GM12892 (cell line): ENCODE results near the gene WDR18.

Experiments
- DNase-seq: peaks from one replicate; pipeline ENCODE4 v3.0.0; 2011; ENCODE audit not compliant: insufficient read length
- FAIRE-seq: peaks from 2 replicates; lab custom pipeline; 2011; peaks lifted over from hg19 to GRCh38; lab: Jason Lieb, UNC
- POLR2A ChIP-seq: IDR thresholded peaks from 2 replicates; pipeline ENCODE4 v1.6.1; 2011; ENCODE audit warnings: low read depth, low read length, control low read depth
- POLR2AphosphoS5 ChIP-seq: IDR thresholded peaks from 2 replicates; pipeline ENCODE4 v1.6.1; 2011; ENCODE audit warnings: low read depth, low read length, control low read depth
- TAF1 ChIP-seq: IDR thresholded peaks from 2 replicates; pipeline ENCODE4 v1.6.1; 2011; ENCODE audit warnings: low read depth, mild to moderate bottlenecking, control low read depth, low read length, borderline replicate concordance

The WDR18 gene

DNA sequence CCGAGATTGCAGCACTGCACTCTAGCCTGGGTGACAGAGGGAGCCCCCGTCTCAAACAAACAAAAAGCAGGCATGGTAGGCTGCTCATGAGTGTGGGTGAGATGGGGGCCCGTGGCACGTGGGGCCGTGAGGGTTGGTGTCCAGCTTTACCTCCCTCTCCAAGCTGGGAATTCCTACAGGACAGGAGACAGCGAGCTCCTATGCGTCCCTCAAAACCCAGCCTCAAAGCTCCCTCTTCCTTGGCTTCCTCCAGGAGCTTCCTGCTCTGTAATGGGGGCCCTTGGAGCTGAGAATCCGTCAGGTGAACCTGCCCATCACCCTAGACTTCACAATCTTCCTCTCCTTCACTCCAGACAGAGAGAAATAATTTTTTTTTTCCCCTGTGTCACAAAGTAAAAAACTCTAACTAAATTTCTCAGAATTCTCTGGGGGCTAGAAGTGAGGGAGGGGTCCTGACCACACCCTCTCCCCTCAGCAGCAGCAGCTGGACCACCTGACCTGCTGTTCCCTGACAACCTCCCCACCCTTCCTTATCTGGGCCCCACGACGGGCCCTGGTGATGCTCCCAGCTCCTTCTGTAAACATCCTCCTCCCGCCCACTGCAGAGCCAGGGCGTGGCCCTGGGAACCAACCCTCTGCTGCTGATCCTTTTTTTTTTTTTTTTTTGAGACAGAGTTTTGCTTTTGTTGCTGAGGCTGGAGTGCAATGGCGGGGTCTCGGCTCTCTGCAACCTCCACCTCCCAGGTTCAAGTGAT lies 22.1 kb upstream of the WDR18 start:
- DNase-seq (no peak), FAIRE-seq (no peak)
- no peak for TF ChIP-seq POLR2AphosphoS5
- TF ChIP-seq TAF1, result no peak
- TF ChIP-seq POLR2A, result no peak

DNA sequence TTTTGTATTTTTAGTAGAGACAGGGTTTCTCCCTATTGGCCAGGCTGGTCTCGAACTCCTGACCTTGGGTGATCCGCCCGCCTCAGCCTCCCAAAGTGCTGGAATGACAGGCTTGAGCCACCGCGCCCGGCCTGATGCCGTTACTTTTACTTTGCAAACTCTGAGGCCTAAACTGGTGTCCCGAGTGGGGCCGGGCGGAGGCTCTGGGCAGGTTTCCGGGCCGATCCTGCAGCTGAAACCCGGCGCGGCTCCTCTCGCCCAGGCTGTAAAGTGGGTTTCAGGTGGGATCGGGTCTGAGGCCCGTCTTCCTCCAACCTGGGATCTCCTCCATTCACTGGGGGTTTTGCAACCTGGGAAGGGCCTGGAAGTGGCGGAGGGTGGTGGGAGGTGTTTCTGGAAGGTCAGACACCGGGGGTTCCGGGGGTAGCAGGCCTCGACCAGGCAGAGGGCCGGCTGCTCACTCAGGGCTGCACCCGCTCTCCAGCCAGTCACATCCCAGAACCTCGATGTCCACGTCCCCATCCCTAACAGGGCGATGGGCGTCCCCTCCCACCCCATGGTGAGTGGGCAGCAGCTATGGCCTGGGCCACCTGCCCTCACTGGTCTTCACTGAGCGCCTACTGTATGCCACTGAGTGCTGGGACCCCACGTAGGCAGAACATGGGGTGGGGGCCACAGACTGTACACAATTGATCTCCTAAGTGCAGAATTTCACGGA lies 21.3 kb upstream of the WDR18 start:
- no peak for DNase-seq
- TF ChIP-seq TAF1 (no peak), POLR2AphosphoS5 (no peak), POLR2A (no peak)
- no peak for FAIRE-seq

DNA sequence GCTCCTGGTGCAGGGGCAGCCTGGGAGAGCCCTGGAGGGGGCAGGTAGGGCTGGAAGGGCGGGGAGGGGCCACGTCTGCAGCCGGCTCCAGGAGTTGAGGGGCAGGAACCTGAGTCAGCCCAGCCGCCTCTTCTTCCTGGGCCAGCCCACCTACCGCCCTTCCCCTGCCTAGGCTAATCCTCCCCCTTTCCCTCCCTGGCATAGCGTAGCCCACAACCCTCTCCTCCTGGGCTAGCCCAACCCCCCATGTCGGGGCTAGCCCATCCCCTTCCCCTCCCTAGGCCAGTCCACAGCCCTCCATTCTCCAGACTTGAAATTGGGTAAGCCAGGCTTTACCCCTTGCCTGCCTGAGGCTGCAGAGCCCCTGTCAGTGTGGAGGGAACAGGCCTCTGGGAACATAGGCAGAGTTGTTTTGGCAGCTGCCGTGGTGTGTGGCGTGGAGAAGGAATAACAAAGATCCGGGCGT lies 20.6 kb upstream of the WDR18 start:
- FAIRE-seq (no peak), DNase-seq (no peak)
- TF ChIP-seq POLR2A (no peak), POLR2AphosphoS5 (no peak), TAF1 (no peak)

DNA sequence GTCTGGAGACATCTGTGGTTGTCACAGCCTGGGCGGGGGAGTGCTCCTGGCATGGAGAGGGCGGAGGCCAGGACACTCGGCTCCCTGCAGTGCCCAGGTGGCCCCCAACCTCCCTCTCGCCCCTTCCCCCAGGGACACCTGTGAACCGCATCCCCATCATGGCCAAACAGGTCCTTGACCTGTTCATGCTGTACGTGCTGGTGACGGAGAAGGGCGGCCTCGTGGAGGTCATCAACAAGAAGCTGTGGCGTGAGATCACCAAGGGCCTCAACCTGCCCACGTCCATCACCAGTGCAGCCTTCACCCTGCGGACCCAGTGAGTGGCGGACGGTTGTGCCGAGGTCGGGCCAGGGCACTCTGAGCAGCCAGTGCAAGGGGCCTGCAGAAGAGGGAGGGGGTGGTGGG lies 20.0 kb upstream of the WDR18 start:
- no peak for FAIRE-seq

DNA sequence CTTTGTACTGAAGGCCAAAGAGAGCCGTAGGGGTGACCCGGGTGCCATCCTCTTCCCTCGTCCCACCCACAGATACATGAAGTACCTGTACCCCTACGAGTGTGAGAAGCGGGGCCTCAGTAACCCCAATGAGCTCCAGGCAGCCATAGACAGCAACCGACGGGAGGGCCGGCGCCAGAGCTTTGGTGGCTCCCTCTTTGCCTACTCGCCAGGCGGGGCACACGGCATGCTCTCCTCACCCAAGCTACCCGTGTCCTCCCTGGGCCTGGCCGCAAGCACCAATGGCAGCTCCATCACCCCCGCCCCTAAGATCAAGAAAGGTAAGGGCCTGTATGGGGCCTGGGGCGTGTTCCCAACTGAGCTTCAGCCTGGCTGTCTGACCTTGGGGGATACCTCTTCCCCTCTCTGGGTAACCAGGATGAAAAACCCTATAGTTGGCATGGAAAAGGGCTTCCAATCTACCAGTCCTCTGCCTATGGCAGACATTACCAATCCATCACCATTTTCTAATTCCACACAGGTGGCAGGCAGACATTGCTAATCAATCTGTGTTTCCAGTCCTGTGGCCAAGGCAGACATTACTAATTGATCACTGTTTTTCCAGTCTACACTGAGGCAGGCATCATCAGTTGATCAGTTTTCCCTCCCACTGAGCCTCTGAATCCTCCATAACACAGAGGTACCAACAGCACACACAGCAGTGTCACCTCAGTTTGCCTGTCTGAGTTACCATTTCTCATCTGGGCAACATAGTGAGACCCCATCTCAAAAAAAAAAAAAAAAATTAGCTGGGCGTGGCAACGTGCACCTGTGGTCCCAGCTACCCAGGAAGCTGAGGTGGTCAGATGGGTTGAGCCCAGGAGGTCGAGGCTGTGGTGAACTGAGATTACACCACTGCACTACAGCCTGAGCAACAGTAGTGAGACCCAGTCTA lies 19.1 kb upstream of the WDR18 start:
- DNase-seq (no peak), FAIRE-seq (no peak)
- no peak for TF ChIP-seq TAF1
- TF ChIP-seq POLR2AphosphoS5, result no peak
- TF ChIP-seq POLR2A, result no peak

More for the DNA sequence above, 20.0 kb upstream of the WDR18 start:
- no peak for DNase-seq
- TF ChIP-seq TAF1, result no peak
- TF ChIP-seq POLR2AphosphoS5, result no peak
- no peak for TF ChIP-seq POLR2A

DNA sequence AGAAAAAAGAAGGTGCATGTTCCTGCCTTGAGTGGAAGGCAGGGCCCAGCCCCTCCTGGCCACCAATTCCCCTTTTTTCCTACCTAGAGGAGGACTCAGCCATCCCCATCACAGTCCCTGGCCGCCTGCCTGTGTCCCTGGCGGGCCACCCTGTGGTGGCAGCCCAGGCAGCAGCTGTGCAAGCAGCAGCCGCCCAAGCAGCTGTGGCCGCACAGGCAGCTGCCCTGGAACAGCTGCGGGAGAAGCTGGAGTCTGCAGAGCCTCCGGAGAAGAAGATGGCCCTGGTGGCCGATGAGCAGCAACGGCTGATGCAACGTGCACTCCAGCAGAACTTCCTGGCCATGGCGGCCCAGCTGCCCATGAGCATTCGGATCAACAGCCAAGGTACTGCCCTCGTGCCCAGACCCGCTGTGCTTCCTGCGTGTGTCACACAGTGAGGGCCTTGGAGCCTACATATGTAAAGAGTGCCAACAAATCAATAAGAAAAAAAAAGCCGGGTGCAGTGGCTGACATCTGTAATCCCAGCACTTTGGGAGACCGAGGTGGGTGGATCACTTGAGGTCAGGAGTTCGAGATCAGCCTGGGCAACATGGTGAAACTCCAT lies 17.6 kb upstream of the WDR18 start:
- TF ChIP-seq TAF1 (no peak), POLR2A (no peak)
- DNase-seq, result no peak
- no peak for FAIRE-seq

DNA sequence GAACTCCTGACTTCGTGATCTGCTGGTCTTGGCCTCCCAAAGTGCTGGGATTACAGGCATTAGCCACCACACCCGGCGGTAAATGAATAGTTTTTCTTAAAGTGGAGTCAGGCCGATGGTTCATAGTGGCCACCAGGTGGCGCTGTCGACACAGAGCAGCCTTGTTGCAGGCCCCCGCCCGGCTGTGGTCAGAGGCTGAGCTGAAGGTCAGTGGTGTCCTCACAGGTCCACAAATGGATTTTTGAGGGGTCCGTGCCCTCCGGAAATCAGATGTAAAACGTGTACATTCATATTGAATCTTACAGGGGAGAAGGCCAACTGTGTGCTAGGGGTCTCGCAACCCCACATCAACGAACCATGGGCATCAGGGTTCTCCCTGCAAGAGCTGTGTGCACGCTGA lies 13.4 kb upstream of the WDR18 start:
- DNase-seq, result no peak
- FAIRE-seq, result no peak
- TF ChIP-seq POLR2A, result no peak
- TF ChIP-seq POLR2AphosphoS5, result no peak
- no peak for TF ChIP-seq TAF1

DNA sequence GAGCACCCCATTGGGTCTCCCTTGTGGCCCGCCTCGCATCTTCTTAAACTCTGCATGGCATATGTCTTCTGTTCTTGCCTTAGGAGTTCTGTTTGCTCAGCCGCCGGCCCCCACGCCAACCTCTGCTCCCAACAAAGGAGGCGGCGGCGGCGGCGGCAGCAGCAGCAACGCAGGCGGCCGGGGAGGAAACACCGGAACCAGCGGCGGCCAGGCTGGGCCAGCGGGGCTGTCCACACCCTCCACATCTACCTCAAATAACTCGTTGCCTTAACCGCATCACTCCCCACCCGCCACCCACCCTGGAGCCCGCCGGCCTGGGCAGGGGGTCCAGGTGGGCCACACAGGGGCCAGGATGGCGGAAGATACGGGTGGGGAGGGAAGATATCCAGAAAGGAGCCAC lies 12.3 kb upstream of the WDR18 start:
- DNase-seq (no peak), FAIRE-seq (no peak)
- TF ChIP-seq TAF1 (no peak), POLR2AphosphoS5 (no peak), POLR2A (no peak)

DNA sequence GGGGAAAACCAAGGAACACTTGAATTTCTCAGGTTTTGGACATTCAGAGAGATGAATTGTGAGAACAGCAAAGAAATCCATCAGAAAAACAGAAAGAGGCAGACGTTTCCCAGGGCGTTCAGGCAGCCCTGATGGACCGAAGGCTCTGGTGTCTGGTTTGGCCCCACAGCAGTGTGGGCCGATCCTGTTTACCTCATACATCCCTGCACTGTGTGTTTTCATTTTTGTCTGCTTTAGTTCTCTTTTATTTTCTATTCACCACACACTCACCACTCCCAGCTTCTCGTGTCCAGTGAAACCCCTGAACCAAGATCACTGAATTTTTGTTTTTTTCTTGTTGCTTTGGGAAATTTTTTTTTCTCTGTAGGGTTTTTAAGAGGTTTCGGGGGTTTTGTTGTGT lies 11.9 kb upstream of the WDR18 start:
- FAIRE-seq, result no peak
- no peak for DNase-seq
- no peak for TF ChIP-seq TAF1
- TF ChIP-seq POLR2AphosphoS5, result no peak
- no peak for TF ChIP-seq POLR2A

DNA sequence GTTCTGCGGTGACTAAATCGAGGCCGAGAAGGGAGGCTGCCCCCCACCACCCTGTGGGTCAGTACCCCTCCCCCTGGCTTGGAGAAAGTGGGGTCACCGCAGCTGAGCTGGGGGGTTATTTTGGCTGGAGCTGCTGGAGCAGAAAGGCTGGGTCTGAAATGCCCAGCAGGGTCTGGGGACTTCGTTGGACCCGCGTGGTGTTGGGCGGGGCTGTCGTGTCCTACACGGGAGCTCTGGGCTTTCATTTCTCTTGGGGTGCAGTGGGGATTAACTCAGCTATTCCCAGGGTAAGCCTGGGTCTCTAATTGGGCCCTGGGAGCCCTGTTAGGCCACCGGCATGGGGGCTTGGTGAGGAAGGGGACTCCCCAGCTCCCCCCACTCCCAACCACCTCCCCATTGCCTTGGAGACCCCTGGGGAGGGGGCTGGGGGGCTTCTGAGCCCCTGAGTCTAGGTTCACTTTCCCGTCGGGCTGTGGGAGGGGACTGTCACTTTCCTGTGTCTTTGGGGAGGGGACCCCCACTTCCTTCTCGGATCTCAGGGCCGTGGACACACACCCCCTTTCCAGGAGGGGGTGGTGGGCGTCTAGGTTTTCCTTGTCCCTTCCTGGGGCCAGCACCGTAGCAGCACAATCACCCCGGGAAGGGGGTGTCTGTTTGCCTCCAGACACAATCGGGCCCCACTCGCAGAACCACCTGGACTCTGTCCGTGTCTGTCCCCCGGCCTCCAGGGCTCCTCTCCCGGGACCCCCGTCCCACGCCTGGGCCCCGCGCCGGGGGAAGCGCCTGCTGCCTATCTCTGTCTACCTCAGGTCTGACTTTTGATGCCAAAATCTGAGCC lies 10.2 kb upstream of the WDR18 start:
- DNase-seq (no peak), FAIRE-seq (no peak)
- TF ChIP-seq TAF1, result no peak
- TF ChIP-seq POLR2AphosphoS5, result no peak
- TF ChIP-seq POLR2A, result no peak
